Fibroblast of mammary gland (primary cell): ENCODE results near the gene RNF212B.
A peak's percentile ranks its signal among the peaks of the same experiment; 100 is the strongest.
"Not testable (repeated sequence)": the region's sequence is repeated elsewhere in the genome, so short reads cannot be mapped to it uniquely, and the experiment has no call there.

Source experiments
- DNase-seq: peaks from one replicate; pipeline ENCODE4 v3.0.0-alpha.2; 2010; ENCODE audit warnings: low read depth
- H3K4me3 ChIP-seq: 2 replicates; pipeline ENCODE4 v1.5.1; 2011; ENCODE audit warnings: low read depth, mild to moderate bottlenecking, low read length, moderate library complexity; ENCODE audit not compliant: control insufficient read depth
- TF ChIP-seq, protein P1 (sequence below): conservative IDR thresholded peaks from 2 replicates; pipeline ENCODE4 v1.5.1; 2011; ENCODE audit warnings: low read depth, low read length, inconsistent platforms; ENCODE audit not compliant: control insufficient read depth, insufficient read depth

The RNF212B gene

DNA sequence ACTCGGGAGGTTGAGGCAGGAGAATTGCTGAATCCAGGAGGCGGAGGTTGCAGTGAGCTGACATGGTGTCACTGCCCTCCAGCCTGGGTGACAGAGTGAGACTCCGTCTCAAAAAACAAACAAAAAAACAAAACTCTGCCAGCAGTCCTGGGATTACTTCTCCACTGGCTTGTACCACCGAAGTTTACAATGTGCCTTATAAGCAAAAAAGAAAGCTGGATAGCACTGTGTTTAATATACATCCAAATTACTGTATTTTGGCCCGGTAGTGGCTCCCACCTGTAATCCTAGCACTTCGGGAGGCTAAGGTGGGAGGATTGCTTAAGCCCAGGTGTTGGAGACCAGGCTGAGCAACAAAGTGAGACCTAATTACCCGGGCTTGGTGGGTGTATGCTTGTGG is 31.5 kb downstream of the RNF212B start:
- no peak for DNase-seq
- TF ChIP-seq, protein P1, sequence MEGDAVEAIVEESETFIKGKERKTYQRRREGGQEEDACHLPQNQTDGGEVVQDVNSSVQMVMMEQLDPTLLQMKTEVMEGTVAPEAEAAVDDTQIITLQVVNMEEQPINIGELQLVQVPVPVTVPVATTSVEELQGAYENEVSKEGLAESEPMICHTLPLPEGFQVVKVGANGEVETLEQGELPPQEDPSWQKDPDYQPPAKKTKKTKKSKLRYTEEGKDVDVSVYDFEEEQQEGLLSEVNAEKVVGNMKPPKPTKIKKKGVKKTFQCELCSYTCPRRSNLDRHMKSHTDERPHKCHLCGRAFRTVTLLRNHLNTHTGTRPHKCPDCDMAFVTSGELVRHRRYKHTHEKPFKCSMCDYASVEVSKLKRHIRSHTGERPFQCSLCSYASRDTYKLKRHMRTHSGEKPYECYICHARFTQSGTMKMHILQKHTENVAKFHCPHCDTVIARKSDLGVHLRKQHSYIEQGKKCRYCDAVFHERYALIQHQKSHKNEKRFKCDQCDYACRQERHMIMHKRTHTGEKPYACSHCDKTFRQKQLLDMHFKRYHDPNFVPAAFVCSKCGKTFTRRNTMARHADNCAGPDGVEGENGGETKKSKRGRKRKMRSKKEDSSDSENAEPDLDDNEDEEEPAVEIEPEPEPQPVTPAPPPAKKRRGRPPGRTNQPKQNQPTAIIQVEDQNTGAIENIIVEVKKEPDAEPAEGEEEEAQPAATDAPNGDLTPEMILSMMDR, result no peak
- H3K4me3 ChIP-seq, result no peak overlapping the region

DNA sequence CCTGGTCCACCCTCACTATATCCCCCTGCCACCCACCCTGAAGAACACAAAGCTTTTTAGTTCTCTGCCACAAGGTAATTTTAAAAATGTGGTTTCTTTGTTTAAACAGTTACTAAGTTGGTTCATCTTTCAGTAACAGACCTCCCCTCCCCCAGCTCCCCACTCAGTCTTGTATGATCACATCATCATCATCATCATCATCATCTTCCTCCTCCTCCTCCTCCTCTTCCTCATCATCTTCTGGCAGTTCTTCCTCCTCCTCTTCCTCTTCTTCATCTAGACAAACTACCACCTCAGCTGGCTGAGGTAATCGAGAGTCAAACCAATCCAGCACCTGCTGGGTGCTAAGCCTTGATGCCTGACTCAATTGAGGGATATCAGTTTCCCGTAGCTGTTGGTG is 37.7 kb downstream of the RNF212B start:
- TF ChIP-seq, protein P1, result no peak
- DNase-seq, result no peak
- H3K4me3 ChIP-seq, result no peak overlapping the region

DNA sequence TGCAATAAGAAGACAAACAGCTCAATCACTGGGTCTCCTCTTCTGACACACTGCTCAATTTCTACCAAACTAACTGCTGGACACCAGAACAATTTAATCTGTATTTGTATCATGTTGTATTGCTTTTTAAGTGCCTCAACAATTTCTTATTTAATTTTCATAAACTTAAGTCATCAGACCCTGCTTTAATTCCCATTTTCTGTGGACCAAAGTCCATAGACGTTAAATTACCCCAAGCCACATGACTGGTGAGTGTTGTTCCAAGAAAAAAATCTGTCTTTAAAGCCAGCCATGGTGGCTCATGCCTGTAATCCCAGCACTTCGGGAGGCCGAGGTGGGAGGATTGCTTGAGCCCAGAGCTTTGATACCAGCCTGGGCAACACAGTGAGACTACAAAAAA is 39.5 kb downstream of the RNF212B start:
- DNase-seq, result no peak
- TF ChIP-seq, protein P1, result no peak
- H3K4me3 ChIP-seq, result no peak overlapping the region

DNA sequence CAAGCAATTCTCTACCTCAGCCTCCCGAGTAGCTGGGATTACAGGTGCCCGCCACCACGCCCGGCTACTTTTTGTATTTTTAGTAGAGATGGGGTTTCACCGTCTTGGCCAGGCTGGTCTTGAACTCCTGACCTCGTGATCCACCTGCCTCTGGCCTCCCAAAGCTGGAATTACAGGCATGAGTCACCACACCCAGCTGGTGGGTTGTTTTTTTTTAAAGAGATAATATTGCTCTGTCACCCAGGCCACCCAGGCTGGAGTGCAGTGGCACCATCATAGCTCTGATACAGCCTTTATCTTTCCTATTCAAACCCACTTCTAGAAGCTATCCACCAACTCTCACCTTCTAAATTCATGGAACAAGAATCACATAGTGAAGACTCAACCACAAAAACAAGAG is 40.2 kb downstream of the RNF212B start:
- not testable (repeated sequence) for H3K4me3 ChIP-seq, DNase-seq

DNA sequence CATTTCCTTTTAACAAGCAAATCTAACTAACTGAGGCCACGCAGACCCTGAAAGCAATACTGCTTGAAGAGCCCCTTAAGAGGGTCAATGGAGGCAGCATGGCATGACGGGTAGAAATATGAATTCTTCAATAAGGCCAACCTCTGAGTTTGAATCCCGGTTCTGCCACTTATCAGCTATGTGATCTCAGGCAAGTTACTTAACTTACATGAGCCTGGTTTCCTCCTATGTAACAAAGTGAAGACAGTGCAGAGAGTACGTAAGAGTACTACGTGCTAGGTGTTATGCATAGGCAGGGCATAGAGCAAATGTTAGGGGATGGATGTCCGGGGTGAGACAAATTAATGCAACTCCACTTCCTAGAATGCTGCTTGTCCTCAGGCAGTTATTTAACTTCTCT is 43.5 kb downstream of the RNF212B start:
- DNase-seq, result no peak
- no peak overlapping the region for H3K4me3 ChIP-seq
- TF ChIP-seq, protein P1, result no peak

DNA sequence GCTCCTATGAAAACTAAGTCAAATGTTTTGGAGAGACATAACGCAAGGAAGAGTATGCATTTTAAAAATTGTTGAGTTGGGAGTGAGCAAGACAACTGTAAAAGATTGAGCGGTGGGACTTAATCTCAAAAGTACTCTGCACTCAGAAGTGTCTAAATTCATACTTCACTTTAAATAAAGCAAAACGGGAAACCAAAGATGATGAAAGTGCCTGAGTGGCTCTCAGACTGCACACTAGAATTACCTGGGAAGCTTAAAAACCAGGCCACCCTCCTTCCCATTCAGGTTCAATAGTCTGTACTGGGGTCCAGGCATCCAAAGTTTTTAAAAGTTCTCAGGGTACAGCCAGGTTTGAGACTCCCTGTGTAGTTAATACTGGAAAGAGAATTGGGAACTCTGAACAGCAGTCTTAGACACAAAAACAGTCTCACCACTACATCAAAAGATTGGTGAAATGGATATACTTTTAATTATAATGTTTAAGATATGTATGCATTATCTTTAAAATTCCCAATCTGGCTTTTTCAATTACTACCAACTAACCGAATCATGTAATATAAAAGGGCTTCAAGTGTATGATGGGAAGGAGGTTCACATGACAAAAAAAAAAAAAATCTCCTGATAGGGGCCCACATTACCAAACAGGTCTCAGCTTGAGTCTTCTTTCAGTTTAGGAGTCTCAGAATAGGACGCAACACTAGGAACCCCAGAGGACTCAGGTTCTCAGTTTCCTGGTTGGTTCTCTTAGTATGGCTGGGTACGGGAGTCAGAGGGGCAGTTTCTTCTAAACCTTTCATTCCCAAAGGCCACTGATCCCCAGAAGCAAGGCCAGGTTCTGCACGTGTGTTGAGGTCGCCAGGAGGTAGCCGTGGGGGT is 47.2 kb downstream of the RNF212B start:
- TF ChIP-seq, protein P1, result no peak
- peak; percentile 25 for DNase-seq
- peak overlapping the region; percentile 89 for H3K4me3 ChIP-seq

DNA sequence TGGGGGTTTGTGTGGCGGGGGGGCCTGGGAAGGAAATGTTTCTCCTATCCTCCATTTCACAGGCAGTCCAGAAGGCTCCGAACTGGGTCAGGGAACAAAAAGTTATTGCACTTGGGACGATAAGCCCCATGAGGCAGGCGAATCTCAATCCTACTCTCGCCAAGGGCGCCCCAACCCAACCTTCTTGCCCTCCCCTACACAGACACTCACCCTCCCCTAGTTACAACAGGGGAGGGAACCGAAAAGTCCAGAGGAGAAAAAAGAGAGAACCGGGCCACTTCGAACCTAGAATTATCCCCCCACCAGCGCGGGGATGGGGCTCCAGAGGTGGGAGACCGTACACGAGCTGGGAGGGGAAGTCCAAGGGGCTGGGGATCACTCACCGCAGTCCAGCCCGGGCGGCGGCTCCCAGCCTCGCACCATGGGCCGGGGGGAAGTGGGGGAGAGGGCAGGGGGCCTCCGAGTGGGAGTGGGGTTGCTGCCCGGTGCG is 47.8 kb downstream of the RNF212B start:
- peak overlapping the region; percentile 89 for H3K4me3 ChIP-seq
- DNase-seq, result no peak
- TF ChIP-seq, protein P1, result no peak
